ENCODE measurements around the gene RBL1.

- TF ChIP-seq, protein P1, sequence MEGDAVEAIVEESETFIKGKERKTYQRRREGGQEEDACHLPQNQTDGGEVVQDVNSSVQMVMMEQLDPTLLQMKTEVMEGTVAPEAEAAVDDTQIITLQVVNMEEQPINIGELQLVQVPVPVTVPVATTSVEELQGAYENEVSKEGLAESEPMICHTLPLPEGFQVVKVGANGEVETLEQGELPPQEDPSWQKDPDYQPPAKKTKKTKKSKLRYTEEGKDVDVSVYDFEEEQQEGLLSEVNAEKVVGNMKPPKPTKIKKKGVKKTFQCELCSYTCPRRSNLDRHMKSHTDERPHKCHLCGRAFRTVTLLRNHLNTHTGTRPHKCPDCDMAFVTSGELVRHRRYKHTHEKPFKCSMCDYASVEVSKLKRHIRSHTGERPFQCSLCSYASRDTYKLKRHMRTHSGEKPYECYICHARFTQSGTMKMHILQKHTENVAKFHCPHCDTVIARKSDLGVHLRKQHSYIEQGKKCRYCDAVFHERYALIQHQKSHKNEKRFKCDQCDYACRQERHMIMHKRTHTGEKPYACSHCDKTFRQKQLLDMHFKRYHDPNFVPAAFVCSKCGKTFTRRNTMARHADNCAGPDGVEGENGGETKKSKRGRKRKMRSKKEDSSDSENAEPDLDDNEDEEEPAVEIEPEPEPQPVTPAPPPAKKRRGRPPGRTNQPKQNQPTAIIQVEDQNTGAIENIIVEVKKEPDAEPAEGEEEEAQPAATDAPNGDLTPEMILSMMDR (conservative IDR thresholded peaks at IDR 0.05), result no peak
- no peak for TF ChIP-seq EZH2 (IDR thresholded peaks at IDR 0.05; ENCODE audit: low read depth)
Observed at GRCh38 chr20:36967636-36968035, 128.2 kb downstream of the RBL1 start.

All from PC-9 (cell line).